Hair follicle dermal papilla cell (primary cell): ENCODE measurements around the gene ORC6. TPM values are rescaled to one million over a fixed set of nuclear protein-coding genes. Genes with fewer than 3 reads are reported as not detected.

Experiments
- total RNA-seq: library from RNA; depleted of rRNA; stranded (reverse); fragments of >200 nt; gene quantifications from 2 replicates; pipeline ENCODE4 v1.2.3, GENCODE V29; 2012

ORC6 gene
- 1.5 and 1.8 TPM in 2 replicates for total RNA-seq

GRCh38 chr16:46689365-46690280, at the start of gene ORC6:
TSS of gene ORC6 (plus strand) at chr16:46689659. CDS start at chr16:46689706, 47 bp downstream.

GRCh38 chr16:46688654-46689364, 650 bp upstream of the ORC6 start, which contains the start of gene VPS35:
TSS of gene VPS35 (minus strand) at chr16:46689178. CDS start at chr16:46689133, 45 bp downstream.

Other genes starting within 250 kb of the ORC6 start
- 1.5 and 2.7 TPM in 2 replicates for gene SHCBP1, start 68.3 kb upstream of the ORC6 start, total RNA-seq
- gene VPS35, start 481 bp upstream of the ORC6 start, total RNA-seq, result 132 and 157 TPM in 2 replicates
- 0.12 and 0.16 TPM in 2 replicates for gene MYLK3, start 58.7 kb downstream of the ORC6 start, total RNA-seq
- gene C16orf87, start 141.5 kb downstream of the ORC6 start, total RNA-seq, result 5.5 and 6.0 TPM in 2 replicates
- 13.1 and 13.6 TPM in 2 replicates for gene GPT2, start 194.7 kb downstream of the ORC6 start, total RNA-seq